HL-60 (cell line): ENCODE results near the gene FBLL1.

Experiments
- DNase-seq, 2 experiments: peaks; one replicate each; pipeline ENCODE4 v3.0.0-alpha.2; 2010 to 2020; ENCODE audit warnings: low read depth in 1 of 2, low spot score in 1 of 2
- H3K27ac ChIP-seq: fragments of 250-450 bp; sonication (Bioruptor Pico); replicated peaks from 2 replicates; pipeline ENCODE4 v1.5.1; 2020; ENCODE audit warnings: mild to moderate bottlenecking, moderate library complexity
- H3K27me3 ChIP-seq: fragments of 250-450 bp; sonication (Bioruptor Pico); 2 replicates; pipeline ENCODE4 v1.5.1; 2021; ENCODE audit warnings: mild to moderate bottlenecking, moderate library complexity; ENCODE audit not compliant: insufficient read depth, poor library complexity, severe bottlenecking
- H3K4me3 ChIP-seq: replicated peaks from 2 replicates; pipeline ENCODE4 v1.5.1; 2011; ENCODE audit warnings: mild to moderate bottlenecking, control low read depth, low read length; ENCODE audit not compliant: insufficient read depth
- GABPA ChIP-seq: IDR thresholded peaks from 2 replicates; pipeline ENCODE4 v1.6.1; 2012; ENCODE audit warnings: low read depth
- POLR2AphosphoS5 ChIP-seq: IDR thresholded peaks from 2 replicates; pipeline ENCODE4 v1.6.1; 2012; ENCODE audit warnings: low read depth
- SPI1 ChIP-seq: IDR thresholded peaks from 2 replicates; pipeline ENCODE4 v1.6.1; 2012; ENCODE audit warnings: low read depth, mild to moderate bottlenecking, borderline replicate concordance
- long read RNA-seq: library from polyadenylated mRNA; unstranded; transcript quantifications from one replicate; pipeline ENCODE4 v2.0.0, GENCODE V29; 2020
- TF ChIP-seq, protein P1 (sequence below): IDR thresholded peaks from 2 replicates; pipeline ENCODE4 v1.6.1; 2012; ENCODE audit warnings: low read depth; ENCODE audit not compliant: insufficient replicate concordance
- TF ChIP-seq, protein P2 (sequence below): IDR thresholded peaks from one replicate; pipeline ENCODE4 v1.5.1; 2011; ENCODE audit warnings: low read length, control low read depth, inconsistent platforms; ENCODE audit not compliant: insufficient read depth

Gene FBLL1
- long read RNA-seq: 0 reads

DNA sequence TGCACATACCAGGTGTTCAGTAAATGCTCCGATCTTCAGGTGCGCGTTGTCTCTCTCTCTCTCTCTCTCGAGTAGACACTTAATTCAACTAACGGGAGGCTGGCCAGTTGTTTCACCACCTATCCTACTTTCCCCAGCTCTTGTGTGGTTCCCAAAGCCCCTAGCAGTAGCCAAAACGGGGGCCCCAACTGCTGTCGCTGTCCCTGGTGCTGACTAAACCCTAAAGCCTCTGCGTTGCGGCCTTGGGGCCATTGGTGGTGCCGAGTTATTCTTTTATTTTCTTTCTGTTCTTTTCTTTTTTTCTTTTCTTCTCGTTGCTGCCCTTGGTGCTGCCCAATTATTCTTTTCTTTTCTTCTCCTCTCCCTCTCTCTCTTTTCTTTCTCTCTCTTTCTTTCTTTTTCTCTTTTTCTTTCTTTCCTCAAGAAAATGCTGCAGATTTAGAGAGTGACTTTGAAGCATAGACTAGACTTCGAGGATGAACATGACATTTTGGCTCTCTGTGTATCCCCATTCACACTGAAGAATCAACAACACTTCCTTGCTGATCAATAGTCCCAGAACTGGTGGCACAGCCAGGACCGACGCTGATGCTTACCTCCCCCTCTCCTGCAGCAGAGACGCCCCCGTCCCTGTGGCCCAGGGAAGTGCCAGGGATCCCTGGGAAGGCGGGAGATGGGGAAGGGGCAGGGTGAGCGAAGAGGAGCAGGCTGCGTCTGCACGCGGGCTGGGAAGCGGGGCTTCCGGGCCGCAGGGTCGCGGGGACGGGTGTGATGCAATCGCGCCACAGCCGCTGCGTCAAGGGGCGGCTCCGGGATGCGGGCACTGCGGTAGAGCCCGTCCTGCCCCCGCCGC, at the start of gene FBLL1:
TSS of gene FBLL1 (plus strand) at position 785 of the 853 bp plus-strand sequence. CDS start 200 bp downstream, outside the sequence.
- H3K4me3 ChIP-seq: peak within 1 kb of the TSS; percentile 38
- peak in 1 of 2 experiments; percentile 28 for DNase-seq

DNA sequence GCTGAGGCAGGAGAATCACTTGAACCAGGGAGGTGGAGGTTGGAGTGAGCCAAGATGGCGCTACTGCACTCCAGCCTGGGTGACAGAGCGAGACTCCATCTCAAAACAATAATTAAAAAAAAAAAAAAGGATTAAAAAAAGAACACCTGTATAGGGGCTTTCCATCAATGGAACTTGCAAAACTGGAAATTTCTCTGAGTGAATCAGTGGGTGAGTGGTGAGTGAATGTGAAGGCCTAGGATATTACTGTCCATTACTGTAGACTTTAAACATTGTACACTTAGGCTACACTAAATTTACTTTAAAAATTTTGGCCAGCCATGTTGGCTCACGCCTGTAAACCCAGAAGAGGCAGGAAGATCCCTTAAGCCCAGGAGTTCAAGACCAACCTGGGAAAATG, 48.5 kb upstream of the FBLL1 start:
- Histone ChIP-seq H3K27ac (no peak overlapping the region), H3K27me3 (no peaks in the 10 kb centered on the region), H3K4me3 (no peak overlapping the region)
- TF ChIP-seq, protein P1, sequence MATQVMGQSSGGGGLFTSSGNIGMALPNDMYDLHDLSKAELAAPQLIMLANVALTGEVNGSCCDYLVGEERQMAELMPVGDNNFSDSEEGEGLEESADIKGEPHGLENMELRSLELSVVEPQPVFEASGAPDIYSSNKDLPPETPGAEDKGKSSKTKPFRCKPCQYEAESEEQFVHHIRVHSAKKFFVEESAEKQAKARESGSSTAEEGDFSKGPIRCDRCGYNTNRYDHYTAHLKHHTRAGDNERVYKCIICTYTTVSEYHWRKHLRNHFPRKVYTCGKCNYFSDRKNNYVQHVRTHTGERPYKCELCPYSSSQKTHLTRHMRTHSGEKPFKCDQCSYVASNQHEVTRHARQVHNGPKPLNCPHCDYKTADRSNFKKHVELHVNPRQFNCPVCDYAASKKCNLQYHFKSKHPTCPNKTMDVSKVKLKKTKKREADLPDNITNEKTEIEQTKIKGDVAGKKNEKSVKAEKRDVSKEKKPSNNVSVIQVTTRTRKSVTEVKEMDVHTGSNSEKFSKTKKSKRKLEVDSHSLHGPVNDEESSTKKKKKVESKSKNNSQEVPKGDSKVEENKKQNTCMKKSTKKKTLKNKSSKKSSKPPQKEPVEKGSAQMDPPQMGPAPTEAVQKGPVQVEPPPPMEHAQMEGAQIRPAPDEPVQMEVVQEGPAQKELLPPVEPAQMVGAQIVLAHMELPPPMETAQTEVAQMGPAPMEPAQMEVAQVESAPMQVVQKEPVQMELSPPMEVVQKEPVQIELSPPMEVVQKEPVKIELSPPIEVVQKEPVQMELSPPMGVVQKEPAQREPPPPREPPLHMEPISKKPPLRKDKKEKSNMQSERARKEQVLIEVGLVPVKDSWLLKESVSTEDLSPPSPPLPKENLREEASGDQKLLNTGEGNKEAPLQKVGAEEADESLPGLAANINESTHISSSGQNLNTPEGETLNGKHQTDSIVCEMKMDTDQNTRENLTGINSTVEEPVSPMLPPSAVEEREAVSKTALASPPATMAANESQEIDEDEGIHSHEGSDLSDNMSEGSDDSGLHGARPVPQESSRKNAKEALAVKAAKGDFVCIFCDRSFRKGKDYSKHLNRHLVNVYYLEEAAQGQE: no peak
- TF ChIP-seq, protein P2, sequence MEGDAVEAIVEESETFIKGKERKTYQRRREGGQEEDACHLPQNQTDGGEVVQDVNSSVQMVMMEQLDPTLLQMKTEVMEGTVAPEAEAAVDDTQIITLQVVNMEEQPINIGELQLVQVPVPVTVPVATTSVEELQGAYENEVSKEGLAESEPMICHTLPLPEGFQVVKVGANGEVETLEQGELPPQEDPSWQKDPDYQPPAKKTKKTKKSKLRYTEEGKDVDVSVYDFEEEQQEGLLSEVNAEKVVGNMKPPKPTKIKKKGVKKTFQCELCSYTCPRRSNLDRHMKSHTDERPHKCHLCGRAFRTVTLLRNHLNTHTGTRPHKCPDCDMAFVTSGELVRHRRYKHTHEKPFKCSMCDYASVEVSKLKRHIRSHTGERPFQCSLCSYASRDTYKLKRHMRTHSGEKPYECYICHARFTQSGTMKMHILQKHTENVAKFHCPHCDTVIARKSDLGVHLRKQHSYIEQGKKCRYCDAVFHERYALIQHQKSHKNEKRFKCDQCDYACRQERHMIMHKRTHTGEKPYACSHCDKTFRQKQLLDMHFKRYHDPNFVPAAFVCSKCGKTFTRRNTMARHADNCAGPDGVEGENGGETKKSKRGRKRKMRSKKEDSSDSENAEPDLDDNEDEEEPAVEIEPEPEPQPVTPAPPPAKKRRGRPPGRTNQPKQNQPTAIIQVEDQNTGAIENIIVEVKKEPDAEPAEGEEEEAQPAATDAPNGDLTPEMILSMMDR: no peak
- no peak for TF ChIP-seq GABPA
- TF ChIP-seq POLR2AphosphoS5: no peak
- TF ChIP-seq SPI1: no peak
- DNase-seq: no peak

More for the DNA sequence above, at the start of gene FBLL1:
- Histone ChIP-seq H3K27me3 (peaks cover 16% of the 10 kb centered on the region), H3K27ac (no peak within 1 kb of the TSS)
- TF ChIP-seq POLR2AphosphoS5 (no peak), GABPA (no peak)
- TF ChIP-seq, protein P1: peak; percentile 97

DNA sequence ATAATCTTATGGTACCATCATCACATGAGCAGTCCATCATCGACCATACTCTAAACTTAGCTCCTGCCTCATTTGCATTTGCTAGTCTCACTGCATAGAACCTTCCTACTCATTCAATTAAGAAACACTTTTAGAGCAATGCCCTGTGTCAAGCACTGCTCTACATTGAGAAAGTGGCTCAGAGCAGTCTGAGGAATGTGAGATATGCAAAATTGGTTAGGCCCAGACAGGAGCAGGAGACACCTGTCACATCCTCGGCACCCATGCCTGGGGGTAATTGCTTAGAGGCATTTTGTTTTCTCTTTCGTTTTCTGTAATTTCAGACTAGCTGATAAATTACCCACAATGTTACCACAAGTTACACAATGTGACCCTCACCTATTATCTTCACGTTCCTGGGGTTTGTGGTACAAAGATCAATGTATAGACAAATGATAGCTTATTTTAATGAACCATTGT, 47.7 kb upstream of the FBLL1 start:
- Histone ChIP-seq H3K27me3 (no peaks in the 10 kb centered on the region), H3K4me3 (no peak overlapping the region), H3K27ac (no peak overlapping the region)
- no peak for DNase-seq
- TF ChIP-seq, protein P1: no peak
- TF ChIP-seq, protein P2: no peak
- TF ChIP-seq POLR2AphosphoS5 (no peak), GABPA (no peak), SPI1 (no peak)
